HCT116 (cell line): ENCODE data around the gene HIGD2B. TPM values are rescaled to one million over a fixed set of nuclear protein-coding genes. Genes with fewer than 3 reads are reported as not detected.

Source experiments
- ATAC-seq: fragments of 200-7000 bp; cut with Tn5 transposase; 2 replicates; pipeline ENCODE4 v1.9.1; 2020; ENCODE audit warnings: mild to moderate bottlenecking, moderate library complexity
- Bru-seq: library from RNA; stranded (reverse); fragments of 400-500 nt; gene quantifications from one replicate; lab custom pipeline; 2021; lab: Mats Ljungman, UMichigan
- BruChase-seq, 2 experiments: library from RNA; stranded (reverse); fragments of 400-500 nt; gene quantifications; one replicate each; lab custom pipeline; 2021; lab: Mats Ljungman, UMichigan
- BruUV-seq: library from RNA; stranded (reverse); fragments of 400-500 nt; replicated peaks from 2 replicates; lab custom pipeline; 2021; lab: Mats Ljungman, UMichigan
- CTCF ChIA-PET: fragments of 300-600 bp; sonication (Branson Sonifier 250); formaldehyde crosslinking; loops from one replicate; lab custom pipeline; 2021; ENCODE audit warnings: antibody characterized with exemption; lab: Charles Lee
- POLR2A ChIA-PET: fragments of 300-600, 350-600 bp; sonication (Branson Sonifier 250); formaldehyde crosslinking; loops from one replicate; lab custom pipeline; 2021; ENCODE audit warnings: antibody characterized with exemption; lab: Charles Lee
- RAD21 ChIA-PET, 2 experiments: fragments of 300-600 bp; sonication (Branson Sonifier 250); formaldehyde crosslinking; loops; one replicate each; lab custom pipeline; 2023; ENCODE audit warnings: low total read pairs in 2 of 2; ENCODE audit not compliant: uncharacterized antibody in 2 of 2, unreplicated experiment in 2 of 2, low non-redundant PET in 1 of 2; lab: Charles Lee
- DNase-seq: peaks from one replicate; pipeline ENCODE4 v3.0.0-alpha.2; 2010; ENCODE audit warnings: low read depth, low spot score
- H2AFZ ChIP-seq: fragments of 200-600 bp; shearing (Covaris generic), sonication (generic); 2 replicates; pipeline ENCODE4 v1.6.1; 2017; ENCODE audit warnings: low read depth, mixed run types, mixed read lengths, antibody characterized with exemption, low read length; ENCODE audit not compliant: poor library complexity, severe bottlenecking
- H3K27ac ChIP-seq: 2 replicates; pipeline ENCODE4 v1.5.1; 2012; ENCODE audit warnings: low read depth, low read length
- H3K27me3 ChIP-seq: fragments of 200-600 bp; sonication (generic); 2 replicates; pipeline ENCODE4 v1.6.1; 2016; ENCODE audit warnings: mixed run types, low read length, mixed read lengths; ENCODE audit not compliant: insufficient read depth
- H3K36me3 ChIP-seq, 2 experiments: fragments of 200-500 bp in 1 of 2; fragments of 200-600 bp in 1 of 2; sonication (Bioruptor generic) in 1 of 2; sonication (generic) in 1 of 2; 2 replicates each; pipeline versions ENCODE4 v1.5.1 to v1.6.1; 2014 to 2016; ENCODE audit warnings: low read length in 2 of 2, inconsistent platforms in 1 of 2, mixed read lengths in 1 of 2, mixed run types in 1 of 2; ENCODE audit not compliant: insufficient read depth in 2 of 2, control insufficient read depth in 1 of 2
- H3K4me1 ChIP-seq, 2 experiments: fragments of 200-600 bp in 1 of 2; sonication (generic) in 1 of 2; 2 replicates each; pipeline versions ENCODE4 v1.5.1 to v1.6.1; 2012 to 2017; ENCODE audit warnings: low read length in 2 of 2, inconsistent platforms in 1 of 2, mild to moderate bottlenecking in 1 of 2, mixed read lengths in 1 of 2, mixed run types in 1 of 2, moderate library complexity in 1 of 2; ENCODE audit not compliant: insufficient read depth in 2 of 2, control insufficient read depth in 1 of 2
- H3K4me2 ChIP-seq: fragments of 200-600 bp; sonication (generic); 2 replicates; pipeline ENCODE4 v1.6.1; 2017; ENCODE audit warnings: mixed run types, low read length, mixed read lengths
- H3K4me3 ChIP-seq, 2 experiments: fragments of 200-600 bp in 1 of 2; sonication (generic) in 1 of 2; replicated peaks in 1 of 2; 2 replicates each; pipeline ENCODE4 v1.5.1; 2011 to 2016; ENCODE audit warnings: low read length in 2 of 2, control low read depth in 1 of 2, low read depth in 1 of 2, mild to moderate bottlenecking in 1 of 2, mixed read lengths in 1 of 2, mixed run types in 1 of 2
- H3K79me2 ChIP-seq: fragments of 200-600 bp; sonication (generic); 2 replicates; pipeline ENCODE4 v1.6.1; 2017; ENCODE audit warnings: mild to moderate bottlenecking, mixed run types, low read length, moderate library complexity, mixed read lengths; ENCODE audit not compliant: insufficient read depth
- H3K9ac ChIP-seq: fragments of 200-600 bp; sonication (generic); 2 replicates; pipeline ENCODE4 v1.6.1; 2016; ENCODE audit warnings: low read length, mixed read lengths
- H3K9me2 ChIP-seq: fragments of 200-600 bp; sonication (generic), shearing (Covaris generic); 2 replicates; pipeline ENCODE4 v1.6.1; 2017; ENCODE audit warnings: mixed run types, mild to moderate bottlenecking, moderate library complexity; ENCODE audit not compliant: insufficient read depth
- H3K9me3 ChIP-seq, 2 experiments: fragments of 200-500 bp in 1 of 2; fragments of 200-600 bp in 1 of 2; sonication (Bioruptor generic) in 1 of 2; sonication (generic) in 1 of 2; 2 replicates each; pipeline ENCODE4 v1.6.1; 2014 to 2017; ENCODE audit warnings: low read length in 2 of 2, mixed read lengths in 2 of 2, inconsistent platforms in 1 of 2, low read depth in 1 of 2, mild to moderate bottlenecking in 1 of 2, mixed run types in 1 of 2, moderate library complexity in 1 of 2; ENCODE audit not compliant: control insufficient read depth in 1 of 2, insufficient read depth in 1 of 2
- H4K20me1 ChIP-seq: fragments of 200-600 bp; sonication (generic), shearing (Covaris generic); 2 replicates; pipeline ENCODE4 v1.6.1; 2017; ENCODE audit warnings: mixed run types, mild to moderate bottlenecking, moderate library complexity; ENCODE audit not compliant: insufficient read depth
- CBX3 ChIP-seq: IDR thresholded peaks from 2 replicates; pipeline ENCODE4 v1.6.1; 2012; ENCODE audit warnings: low read depth
- EGR1 ChIP-seq: IDR thresholded peaks from 2 replicates; pipeline ENCODE4 v1.6.1; 2012; ENCODE audit warnings: low read depth
- ELF1 ChIP-seq: IDR thresholded peaks from 2 replicates; pipeline ENCODE4 v1.6.1; 2012; ENCODE audit warnings: low read depth, borderline replicate concordance
- EZH2 ChIP-seq: fragments of 200-600 bp; sonication (generic); IDR thresholded peaks from 2 replicates; pipeline ENCODE4 v1.6.1; 2017; ENCODE audit warnings: antibody characterized with exemption, mixed run types
- EZH2phosphoT487 ChIP-seq: fragments of 200-600 bp; IDR thresholded peaks from 2 replicates; pipeline ENCODE4 v1.6.1; 2018; ENCODE audit warnings: antibody characterized with exemption, borderline replicate concordance
- JUND ChIP-seq: IDR thresholded peaks from 2 replicates; pipeline ENCODE4 v1.6.1; 2012
- POLR2A ChIP-seq: IDR thresholded peaks from 2 replicates; pipeline ENCODE4 v1.7.0; 2011; ENCODE audit warnings: borderline replicate concordance; ENCODE audit not compliant: insufficient read depth, insufficient read length; ENCODE audit errors: extremely low read depth
- POLR2AphosphoS5 ChIP-seq: IDR thresholded peaks from 2 replicates; pipeline ENCODE4 v1.6.1; 2011; ENCODE audit warnings: mild to moderate bottlenecking, low read depth, low read length, moderate library complexity
- RAD21 ChIP-seq: IDR thresholded peaks from 2 replicates; pipeline ENCODE4 v1.6.1; 2012; ENCODE audit warnings: low read depth, mild to moderate bottlenecking
- REST ChIP-seq: IDR thresholded peaks from 2 replicates; pipeline ENCODE4 v1.6.1; 2012; ENCODE audit warnings: low read depth
- SIN3A ChIP-seq: IDR thresholded peaks from 2 replicates; pipeline ENCODE4 v1.6.1; 2012; ENCODE audit warnings: low read depth
- SP1 ChIP-seq: IDR thresholded peaks from 2 replicates; pipeline ENCODE4 v1.6.1; 2012; ENCODE audit warnings: low read depth
- SRF ChIP-seq: IDR thresholded peaks from 2 replicates; pipeline ENCODE4 v1.6.1; 2012; ENCODE audit warnings: low read depth
- TCF7L2 ChIP-seq: IDR thresholded peaks from 2 replicates; pipeline ENCODE4 v1.7.0; 2011; ENCODE audit warnings: borderline replicate concordance, inconsistent platforms; ENCODE audit not compliant: insufficient read depth, insufficient read length; ENCODE audit errors: extremely low read depth
- YY1 ChIP-seq: IDR thresholded peaks from 2 replicates; pipeline ENCODE4 v1.6.1; 2011; ENCODE audit warnings: low read length, low read depth, moderate library complexity, mild to moderate bottlenecking; ENCODE audit not compliant: insufficient replicate concordance; ENCODE audit errors: extremely low read depth
- ZBTB33 ChIP-seq: IDR thresholded peaks from 2 replicates; pipeline ENCODE4 v1.6.1; 2011; ENCODE audit warnings: mild to moderate bottlenecking, low read length, moderate library complexity; ENCODE audit not compliant: insufficient replicate concordance; ENCODE audit errors: extremely low read depth
- ZFX ChIP-seq: fragments of 450-650 bp; IDR thresholded peaks from 2 replicates; pipeline ENCODE4 v1.6.1; 2017
- ZNF274 ChIP-seq: fragments of 200-500 bp; sonication (Bioruptor generic); IDR thresholded peaks from 2 replicates; pipeline ENCODE4 v1.6.1; 2014; ENCODE audit warnings: mild to moderate bottlenecking, low read depth, low read length, inconsistent platforms
- intact Hi-C: fragments of 100-400 bp; cut with micrococcal nuclease; formaldehyde crosslinking; loops from 2 replicates; pipeline ENCODE4 v1.10.0; 2022
- long read RNA-seq: library from polyadenylated mRNA; unstranded; transcript quantifications from one replicate; pipeline ENCODE4 v2.0.0, GENCODE V29; 2021; ENCODE audit not compliant: unreplicated experiment
- polyA plus RNA-seq: library from polyadenylated mRNA; unstranded; fragments of >200 nt; gene quantifications from 2 replicates; pipeline ENCODE4 v1.2.1, GENCODE V29; 2012; ENCODE audit warnings: missing spikeins
- total RNA-seq: library from RNA; stranded (reverse); gene quantifications from one replicate; pipeline ENCODE4 v1.2.1, GENCODE V29; 2021; ENCODE audit not compliant: unreplicated experiment
- TF ChIP-seq, protein P1 (sequence below): IDR thresholded peaks from 2 replicates; pipeline ENCODE4 v1.6.1; 2012

Gene HIGD2B, protein sequence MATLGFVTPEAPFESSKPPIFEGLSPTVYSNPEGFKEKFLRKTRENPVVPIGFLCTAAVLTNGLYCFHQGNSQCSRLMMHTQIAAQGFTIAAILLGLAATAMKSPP
- total RNA-seq (0.27 TPM), Bru-seq, nascent RNA (percentile 34 among the genes with signal in this experiment), BruChase-seq, experiment 1, labeled RNA remaining after a 6-hour chase (percentile 11 among the genes with signal in this experiment), BruChase-seq, experiment 2, labeled RNA remaining after a 2-hour chase (percentile 13 among the genes with signal in this experiment)
- not detected in 2 replicates for polyA plus RNA-seq
- long read RNA-seq = 0 reads

GRCh38 chr15:72685925-72686794, at the start of gene HIGD2B, which contains the start of gene BBS4:
HIGD2B (minus strand) TSS chr15:72686182; CDS start chr15:72676374, 9,808 bp downstream.
BBS4 (plus strand) TSS chr15:72686207; CDS start chr15:72686228, 21 bp downstream.
- H3K79me2 ChIP-seq = 0 out of 2 replicates have a peak, but pooled peaks cover 9% of the 10 kb centered on the region
- intact Hi-C loops = no loop called here
- H3K4me1 ChIP-seq = peaks cover 8 to 10% of the 10 kb centered on the region in 2 experiments; a peak in 3 of 4 replicates
- peak within 1 kb of the TSS; percentile 89 for H3K9ac ChIP-seq
- H3K36me3 ChIP-seq = no peaks in the 10 kb centered on the region
- no peaks in the 10 kb centered on the region for H3K9me3 ChIP-seq
- ATAC-seq = peak; percentile 93
- H4K20me1 ChIP-seq = no peaks in the 10 kb centered on the region
- POLR2A ChIA-PET = interaction anchor here (0.6 to 2.1 kb wide), 2 partner anchors 8 to 380 kb away, joined by 5 read pairs; no protein-coding TSS in a partner anchor
- H3K9me2 ChIP-seq = no peaks in the 10 kb centered on the region
- H3K4me3 ChIP-seq = peak within 1 kb of the TSS; percentile 64 to 75
- H3K27ac ChIP-seq = peak within 1 kb of the TSS; percentile 87
- RAD21 ChIA-PET = interaction anchor here in 1 of 2 experiments (0.6 kb wide), 1 partner anchor 8 kb away, joined by 3 read pairs; no protein-coding TSS in a partner anchor
- BruUV-seq = TSS peak; percentile 84
- CTCF ChIA-PET = interaction anchor here (1.0 to 2.9 kb wide), 4 partner anchors 11 to 86 kb away, joined by 3 to 12 read pairs (median 6); no protein-coding TSS in a partner anchor
- H2AFZ ChIP-seq = peak within 1 kb of the TSS; percentile 87
- no peaks in the 10 kb centered on the region for H3K27me3 ChIP-seq
- DNase-seq = peak; percentile 90
- H3K4me2 ChIP-seq = peak within 1 kb of the TSS; percentile 81
- no peak for TF ChIP-seq JUND
- TF ChIP-seq POLR2AphosphoS5 = peak; percentile 83
- peak; percentile 51; the same call in 1 of the 2 replicates for TF ChIP-seq SIN3A
- no peak for TF ChIP-seq RAD21
- TF ChIP-seq REST = no peak
- TF ChIP-seq EZH2phosphoT487 = no peak
- TF ChIP-seq YY1 = peak; percentile 91
- no peak for TF ChIP-seq SP1
- TF ChIP-seq TCF7L2 = peak; percentile 65
- TF ChIP-seq, protein P1, sequence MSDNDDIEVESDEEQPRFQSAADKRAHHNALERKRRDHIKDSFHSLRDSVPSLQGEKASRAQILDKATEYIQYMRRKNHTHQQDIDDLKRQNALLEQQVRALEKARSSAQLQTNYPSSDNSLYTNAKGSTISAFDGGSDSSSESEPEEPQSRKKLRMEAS = peak; percentile 12; the same call in 1 of the 2 replicates
- peak; percentile 86 for TF ChIP-seq POLR2A
- no peak for TF ChIP-seq SRF
- no peak for TF ChIP-seq EZH2
- TF ChIP-seq ZBTB33 = peak; percentile 50
- TF ChIP-seq ZNF274 = no peak
- TF ChIP-seq CBX3 = peak; percentile 53; the same call in 1 of the 2 replicates
- 0 out of 2 replicates have a peak, but pooled peaks have one; percentile 40 for TF ChIP-seq EGR1
- peak; percentile 81 for TF ChIP-seq ZFX
- TF ChIP-seq ELF1 = peak; percentile 69
